HG02970 (cell line): ENCODE measurements around the gene PRDX1.
"Not testable (repeated sequence)": the region's sequence is repeated elsewhere in the genome, so short reads cannot be mapped to it uniquely, and the experiment has no call there.

Source experiments
- ATAC-seq: cut with Tn5 transposase; IDR thresholded peaks from one replicate; pipeline ENCODE4 v1.9.1; 2021; ENCODE audit warnings: mild to moderate bottlenecking, moderate library complexity, moderate number of reproducible peaks; ENCODE audit not compliant: unreplicated experiment, low FRiP score

PRDX1 gene

GRCh38 chr1:45470306-45470798 lies 51.3 kb downstream of the PRDX1 start:
- no peak for ATAC-seq

DNA sequence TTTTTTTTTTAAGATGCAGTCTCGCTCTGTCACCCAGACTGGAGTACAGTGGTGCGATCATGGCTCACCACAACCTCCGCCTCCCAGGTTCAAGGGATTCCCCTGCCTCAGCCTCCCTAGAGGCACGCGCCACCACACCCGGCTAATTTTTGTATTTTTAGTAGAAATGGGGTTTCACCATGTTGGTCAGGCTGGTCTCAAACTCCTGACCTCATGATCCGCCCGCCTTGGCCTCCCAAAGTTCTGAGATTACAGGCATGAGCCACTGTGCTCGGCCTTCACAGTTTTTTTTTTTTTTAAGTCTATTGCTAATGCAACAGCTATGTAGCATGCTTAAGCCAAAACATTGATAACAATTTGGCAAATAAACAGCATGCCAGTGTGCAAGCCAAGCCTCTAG lies 54.3 kb downstream of the PRDX1 start:
- not testable (repeated sequence) for ATAC-seq

DNA sequence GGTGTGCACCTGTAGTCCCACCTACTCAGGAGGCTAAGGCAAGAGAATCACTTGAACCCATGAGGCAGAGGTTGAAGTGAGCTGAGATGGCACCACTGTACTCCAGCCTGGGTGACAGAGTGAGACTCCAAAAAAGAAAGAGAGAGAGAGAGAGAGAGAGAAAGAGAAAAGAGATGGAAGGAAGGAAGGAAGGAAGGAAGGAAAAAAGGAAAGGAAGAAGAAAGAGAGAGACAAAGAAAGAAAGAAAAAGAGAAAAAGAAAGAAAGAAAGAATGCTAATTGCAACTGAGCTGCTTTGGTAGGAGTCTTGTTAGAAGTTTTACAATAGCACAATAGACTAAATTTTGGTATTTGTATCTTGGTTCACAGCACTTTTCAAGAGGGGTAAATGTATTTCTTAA lies 56.4 kb downstream of the PRDX1 start:
- ATAC-seq: no peak
